Renal pelvis (tissue), 4 donors: Measurements from ENCODE around the gene ADGRA3. TPM values are rescaled to one million over a fixed set of nuclear protein-coding genes. Genes with fewer than 3 reads are reported as not detected.

ENCODE experiments used
- DNase-seq: peaks from one replicate; pipeline ENCODE4 v3.0.0-alpha.2; 2013
- polyA plus RNA-seq, 3 donors: library from polyadenylated mRNA; unstranded; fragments of 120-200 nt; gene quantifications; one replicate each; pipeline ENCODE4 v1.2.1, GENCODE V29; 2013; ENCODE audit not compliant: insufficient read length in 3 of 3

The ADGRA3 gene
- polyA plus RNA-seq, 3 donors = 48.9 to 59.2 (median 52.1) TPM

DNA sequence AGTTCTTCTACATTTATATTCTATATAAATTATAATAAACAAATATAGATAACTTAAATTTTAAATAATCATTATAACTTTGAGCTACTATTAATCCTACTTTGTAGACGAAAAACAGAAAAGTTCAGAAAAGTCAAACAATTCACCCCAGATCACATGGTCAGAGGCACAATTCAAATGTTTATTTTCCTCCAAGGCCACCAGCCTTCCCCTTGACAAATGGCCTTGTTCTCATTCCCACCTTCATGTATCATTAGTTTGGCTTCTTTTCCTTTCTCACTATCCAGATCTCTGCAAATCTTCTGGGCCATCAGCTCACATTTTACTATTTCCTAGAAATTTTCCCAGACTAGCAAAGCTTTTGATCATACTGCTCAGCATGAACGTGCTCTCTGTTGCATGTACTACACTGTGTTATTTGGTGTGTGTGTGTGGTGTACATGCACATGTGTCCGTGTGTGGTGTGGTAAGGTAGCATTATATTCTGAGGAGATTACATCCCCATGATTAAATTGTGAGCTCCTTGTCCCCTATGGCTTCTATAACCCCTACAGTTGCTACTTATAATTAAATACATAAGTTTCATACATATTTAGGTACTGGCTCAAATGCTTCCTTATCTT is 61.5 kb downstream of the ADGRA3 start:
- DNase-seq = no peak

DNA sequence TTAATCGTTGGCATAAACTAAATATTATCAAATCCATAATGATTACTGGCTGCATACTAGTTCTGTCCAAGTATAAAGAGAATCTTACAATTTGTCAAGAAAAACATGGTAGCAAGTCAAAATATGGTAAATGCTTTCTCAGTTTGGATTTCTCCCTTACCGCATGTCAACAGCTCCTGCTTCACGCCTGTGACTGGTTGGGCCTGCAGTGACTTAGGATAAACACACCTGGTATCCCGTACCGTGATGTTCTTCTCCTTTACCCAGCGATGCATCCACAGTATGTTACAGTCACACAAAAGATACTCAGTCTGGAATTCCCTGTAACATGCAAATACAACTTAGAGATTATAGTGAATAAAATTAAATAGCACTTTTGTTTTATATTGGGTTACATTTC is 71.1 kb downstream of the ADGRA3 start:
- no peak for DNase-seq

DNA sequence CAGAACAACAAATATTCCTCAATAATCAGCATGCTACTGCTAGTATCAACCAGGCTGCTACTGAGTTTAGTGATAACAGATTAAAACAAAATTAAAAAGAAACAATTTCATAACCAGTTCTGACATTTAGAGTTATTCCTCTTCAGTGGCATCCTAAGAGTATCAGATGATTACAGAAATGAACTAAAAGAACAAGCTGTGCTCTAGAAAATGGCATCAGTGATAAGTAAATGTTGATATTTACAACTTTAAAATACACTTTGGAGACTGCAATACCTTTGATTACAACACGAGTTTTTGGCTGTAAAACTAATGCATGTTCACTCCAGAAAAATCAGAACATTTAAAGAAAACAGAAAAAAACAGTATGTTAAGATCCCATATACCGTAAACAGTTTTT is 72.9 kb downstream of the ADGRA3 start:
- no peak for DNase-seq

- no peak for DNase-seq
These were observed 74.9 kb downstream of the ADGRA3 start for GRCh38 chr4:22440999-22441398.

- DNase-seq = no peak
These were observed 75.9 kb downstream of the ADGRA3 start for GRCh38 chr4:22439947-22440346.

GRCh38 chr4:22435652-22436051 is 80.2 kb downstream of the ADGRA3 start:
- no peak for DNase-seq

DNA sequence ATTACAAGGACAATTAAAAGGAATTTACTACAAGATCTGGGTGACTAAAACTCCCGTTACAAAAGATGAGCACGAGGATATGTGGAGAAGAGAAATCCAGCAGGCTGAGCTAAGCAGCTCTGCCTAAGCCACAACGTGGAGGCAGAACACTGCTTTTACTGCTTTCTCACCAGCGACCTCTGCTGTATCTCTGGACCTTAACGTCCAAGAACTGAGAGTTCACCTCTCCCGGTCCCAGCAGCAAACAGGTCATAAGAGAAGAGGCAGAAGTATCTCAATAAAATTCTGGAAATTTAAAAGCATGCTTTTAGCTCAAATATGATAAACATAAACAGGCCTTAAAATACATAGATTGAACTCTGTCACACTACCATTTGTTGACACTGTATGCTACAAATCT is 81.0 kb downstream of the ADGRA3 start:
- peak; percentile 24 for DNase-seq

- no peak for DNase-seq
These were observed 85.2 kb downstream of the ADGRA3 start for GRCh38 chr4:22430626-22431025.

- DNase-seq = no peak
These were observed 87.4 kb downstream of the ADGRA3 start for GRCh38 chr4:22428441-22428840.

- no peak for DNase-seq
These were observed 88.2 kb downstream of the ADGRA3 start for GRCh38 chr4:22427675-22428074.

- DNase-seq = no peak
These were observed 95.6 kb downstream of the ADGRA3 start for GRCh38 chr4:22420291-22420690.

GRCh38 chr4:22417408-22417807 is 98.5 kb downstream of the ADGRA3 start:
- no peak for DNase-seq

DNA sequence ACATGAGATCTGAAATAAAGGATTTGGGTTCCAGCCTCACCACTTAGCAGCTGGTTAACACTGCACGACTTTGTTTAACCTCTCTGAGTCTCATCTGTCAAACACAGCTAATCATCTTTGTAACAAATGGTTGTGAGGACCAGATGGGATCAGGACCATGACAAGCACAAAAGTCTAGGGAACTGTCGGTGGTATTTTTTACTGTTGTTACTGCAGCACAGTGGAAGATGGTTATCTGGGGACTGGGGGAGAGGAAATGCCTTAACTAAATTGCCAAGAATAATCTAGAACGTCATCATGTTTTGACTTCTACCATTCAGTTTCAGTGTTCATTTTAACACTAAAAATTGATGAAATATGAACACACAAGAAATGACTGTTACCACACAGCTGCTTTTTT is 99.5 kb downstream of the ADGRA3 start:
- DNase-seq = no peak

- no peak for DNase-seq
These were observed 101.0 kb downstream of the ADGRA3 start for GRCh38 chr4:22414833-22415232.

- DNase-seq = no peak
These were observed 102.4 kb downstream of the ADGRA3 start for GRCh38 chr4:22413471-22413870.

DNA sequence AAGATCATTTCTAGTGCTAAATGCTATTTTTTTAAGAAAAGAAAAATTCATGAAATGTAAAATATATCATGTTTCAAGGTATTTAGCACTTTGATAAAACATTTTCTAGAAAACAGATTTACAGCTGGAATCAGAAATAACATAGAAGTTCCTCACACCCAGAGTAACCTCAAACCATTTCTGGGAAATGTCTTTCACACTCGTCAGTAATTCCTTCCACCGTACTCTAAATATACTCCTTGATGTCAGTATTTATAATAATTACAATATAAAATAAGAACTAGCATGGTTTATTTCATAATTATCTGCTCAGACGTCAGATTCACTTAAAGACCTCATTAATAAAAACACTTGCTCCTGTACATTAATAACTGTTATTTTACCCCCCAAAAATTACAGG is 103.9 kb downstream of the ADGRA3 start:
- DNase-seq = no peak

GRCh38 chr4:22410645-22411247 is 105.1 kb downstream of the ADGRA3 start:
- DNase-seq = peak; percentile 12

GRCh38 chr4:22408474-22408873 is 107.4 kb downstream of the ADGRA3 start:
- no peak for DNase-seq

- DNase-seq = no peak
These were observed 108.5 kb downstream of the ADGRA3 start for GRCh38 chr4:22407361-22407760.

- DNase-seq = no peak
These were observed 117.2 kb downstream of the ADGRA3 start for GRCh38 chr4:22398671-22399070.

- DNase-seq = no peak
These were observed 124.3 kb downstream of the ADGRA3 start for GRCh38 chr4:22391551-22391950.

GRCh38 chr4:22389240-22389870 is 126.5 kb downstream of the ADGRA3 start:
- DNase-seq = peak; percentile 65

GRCh38 chr4:22385611-22386011 is 130.3 kb downstream of the ADGRA3 start:
- no peak for DNase-seq

GRCh38 chr4:22384154-22384553 is 131.7 kb downstream of the ADGRA3 start:
- DNase-seq = no peak
